ENCODE results near the gene PPFIBP1. TPM values are rescaled to one million over a fixed set of nuclear protein-coding genes. Genes with fewer than 3 reads are reported as not detected.
A peak's percentile ranks its signal among the peaks of the same experiment; 100 is the strongest.
"Not testable (repeated sequence)": the region's sequence is repeated elsewhere in the genome, so short reads cannot be mapped to it uniquely, and the experiment has no call there.

Gene PPFIBP1
- total RNA-seq, 2 experiments from 2014 or later, result 14.9 to 15.6 TPM

GRCh38 chr12:27572486-27573255 lies 48.7 kb downstream of the PPFIBP1 start:
- Mint-ChIP-seq H3K27me3 (no peaks in the 10 kb centered on the region), H3K4me1 (peaks cover 14% of the 10 kb centered on the region), H3K36me3 (ENCODE audit: low read depth) (no peaks in the 10 kb centered on the region), H3K27ac (no peak overlapping the region), H3K9me3 (ENCODE audit: low read depth) (no peaks in the 10 kb centered on the region), H3K4me3 (no peak overlapping the region)
- ATAC-seq (no peak), DNase-seq (no peak)
- CTCF ChIA-PET, result no interaction called here
- intact Hi-C loops (cut with DNase I, micrococcal nuclease), result no loop called here
- POLR2A ChIA-PET, result no interaction called here

- no peak for ATAC-seq
- ChIA-PET CTCF (interaction anchor here (1.2 kb wide), 1 partner anchor 12 kb away, joined by 3 read pairs; no protein-coding TSS in a partner anchor), POLR2A (no interaction called here)
- H3K4me1 Mint-ChIP-seq, result peaks cover 14% of the 10 kb centered on the region
- H3K27ac Mint-ChIP-seq, result no peak overlapping the region
- intact Hi-C loops (cut with DNase I, micrococcal nuclease), result no loop called here
- H3K27me3 Mint-ChIP-seq, result no peaks in the 10 kb centered on the region
- H3K9me3 Mint-ChIP-seq (ENCODE audit: low read depth), result no peaks in the 10 kb centered on the region
- no peaks in the 10 kb centered on the region for H3K36me3 Mint-ChIP-seq (ENCODE audit: low read depth)
- no peak overlapping the region for H3K4me3 Mint-ChIP-seq
- no peak for DNase-seq
These were observed 50.0 kb downstream of the PPFIBP1 start for GRCh38 chr12:27573972-27574371.

DNA sequence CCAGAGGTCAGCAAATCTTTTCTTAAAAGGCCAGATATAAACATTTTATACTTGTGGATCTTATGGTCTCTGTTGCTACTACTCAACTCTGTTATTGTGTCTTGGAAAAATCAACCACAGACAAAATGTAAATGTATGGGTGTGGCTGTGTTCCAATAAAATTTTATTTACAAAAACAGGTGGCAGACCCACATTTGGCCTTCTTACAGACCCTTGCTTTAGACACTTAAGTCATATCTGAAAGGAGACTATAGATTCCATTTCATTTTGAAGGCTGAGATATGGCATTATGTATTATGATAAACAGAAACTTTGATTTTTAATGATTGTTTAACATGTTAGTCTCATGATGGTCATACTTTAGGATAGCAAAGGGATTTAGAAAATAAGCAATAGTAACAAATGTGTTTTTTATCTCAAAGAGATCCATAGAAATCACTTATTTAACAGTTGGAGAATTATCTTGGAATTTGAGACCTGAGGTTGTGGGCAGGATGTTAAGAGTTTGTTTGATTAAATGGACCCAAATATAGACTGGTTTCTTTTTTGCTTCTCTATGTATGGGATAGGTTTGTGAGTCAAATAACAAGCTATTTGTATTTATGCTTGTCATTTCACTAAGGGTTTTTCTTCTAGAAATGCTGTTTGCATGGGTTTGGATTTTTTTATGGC lies 51.2 kb downstream of the PPFIBP1 start:
- ChIA-PET CTCF (no interaction called here), POLR2A (interaction anchor here (0.7 kb wide), 1 partner anchor 283 kb away, joined by 3 read pairs; no protein-coding TSS in a partner anchor)
- intact Hi-C loops (cut with DNase I, micrococcal nuclease), result no loop called here
- no peak for ATAC-seq
- no peak for DNase-seq
- Mint-ChIP-seq H3K9me3 (ENCODE audit: low read depth) (no peaks in the 10 kb centered on the region), H3K27ac (no peak overlapping the region), H3K36me3 (ENCODE audit: low read depth) (no peaks in the 10 kb centered on the region), H3K27me3 (no peaks in the 10 kb centered on the region), H3K4me1 (peaks cover 16% of the 10 kb centered on the region), H3K4me3 (no peak overlapping the region)

DNA sequence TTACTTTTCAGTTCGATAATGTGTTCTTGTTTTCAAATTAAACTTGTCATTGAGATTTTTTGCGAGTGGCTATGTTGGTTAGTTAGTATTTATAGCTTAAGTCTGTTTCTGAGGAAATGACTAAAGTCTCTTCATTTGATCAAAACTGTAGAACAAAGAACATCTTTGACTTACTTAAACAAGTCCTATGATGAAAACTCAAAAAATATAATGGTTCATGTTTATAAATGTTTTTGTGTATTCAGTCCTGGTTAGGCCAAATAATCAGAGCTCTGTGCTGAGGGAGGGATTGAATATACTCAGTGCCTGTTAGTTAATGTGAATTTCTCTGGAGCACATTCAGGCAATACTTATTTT lies 51.7 kb downstream of the PPFIBP1 start:
- Mint-ChIP-seq H3K27me3 (no peaks in the 10 kb centered on the region), H3K9me3 (ENCODE audit: low read depth) (no peaks in the 10 kb centered on the region), H3K4me1 (peaks cover 16% of the 10 kb centered on the region), H3K4me3 (no peak overlapping the region), H3K36me3 (ENCODE audit: low read depth) (no peaks in the 10 kb centered on the region), H3K27ac (no peak overlapping the region)
- intact Hi-C loops (cut with DNase I, micrococcal nuclease), result no loop called here
- CTCF ChIA-PET, result no interaction called here
- ATAC-seq, result no peak
- POLR2A ChIA-PET, result interaction anchor here (0.7 kb wide), 1 partner anchor 283 kb away, joined by 3 read pairs; no protein-coding TSS in a partner anchor
- no peak for DNase-seq

DNA sequence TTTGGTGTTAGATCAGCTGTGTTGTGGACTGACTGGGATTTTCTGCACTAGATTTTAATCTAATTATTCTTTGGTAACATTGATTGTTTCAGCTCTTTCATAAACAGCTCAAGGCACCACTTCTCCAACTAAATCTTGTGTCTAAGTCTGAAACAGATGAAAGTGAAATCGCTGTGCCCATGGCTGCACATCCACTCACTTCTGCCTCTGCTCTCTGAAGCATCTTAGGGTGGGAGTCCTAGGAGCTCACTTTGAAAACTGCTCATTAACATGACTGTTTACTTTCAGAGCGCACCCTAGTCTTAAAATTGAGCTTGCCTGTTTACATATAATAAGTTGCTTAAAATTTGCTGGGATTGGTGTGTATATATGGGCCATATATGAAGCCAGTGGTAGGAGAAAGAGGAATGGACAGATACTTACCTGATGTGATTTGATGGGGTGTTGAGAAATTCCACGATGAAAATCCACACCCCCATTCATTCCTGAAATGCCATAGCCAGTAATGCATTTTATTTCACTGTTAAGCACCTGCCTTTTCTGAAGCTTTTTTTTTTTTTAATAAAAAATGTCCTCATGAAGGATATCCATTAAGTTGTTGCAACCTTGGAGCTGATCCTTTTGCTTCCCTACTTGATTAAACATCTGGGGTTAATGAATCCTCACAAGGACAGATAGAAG lies 52.8 kb downstream of the PPFIBP1 start:
- Mint-ChIP-seq H3K27me3 (no peaks in the 10 kb centered on the region), H3K36me3 (ENCODE audit: low read depth) (no peaks in the 10 kb centered on the region), H3K9me3 (ENCODE audit: low read depth) (no peaks in the 10 kb centered on the region), H3K4me3 (no peak overlapping the region), H3K4me1 (peaks cover 20% of the 10 kb centered on the region), H3K27ac (no peak overlapping the region)
- DNase-seq (no peak), ATAC-seq (no peak)
- ChIA-PET POLR2A (no interaction called here), CTCF (no interaction called here)
- intact Hi-C loops (cut with DNase I, micrococcal nuclease), result no loop called here

- CTCF ChIA-PET, result no interaction called here
- Mint-ChIP-seq H3K4me1 (peaks cover 24% of the 10 kb centered on the region), H3K27me3 (no peaks in the 10 kb centered on the region), H3K27ac (no peak overlapping the region), H3K36me3 (ENCODE audit: low read depth) (no peaks in the 10 kb centered on the region), H3K4me3 (no peak overlapping the region), H3K9me3 (ENCODE audit: low read depth) (no peaks in the 10 kb centered on the region)
- ATAC-seq, result no peak
- intact Hi-C loops (cut with DNase I, micrococcal nuclease), result no loop called here
- POLR2A ChIA-PET, result no interaction called here
- DNase-seq, result no peak
These were observed 53.7 kb downstream of the PPFIBP1 start for GRCh38 chr12:27577688-27578087.

DNA sequence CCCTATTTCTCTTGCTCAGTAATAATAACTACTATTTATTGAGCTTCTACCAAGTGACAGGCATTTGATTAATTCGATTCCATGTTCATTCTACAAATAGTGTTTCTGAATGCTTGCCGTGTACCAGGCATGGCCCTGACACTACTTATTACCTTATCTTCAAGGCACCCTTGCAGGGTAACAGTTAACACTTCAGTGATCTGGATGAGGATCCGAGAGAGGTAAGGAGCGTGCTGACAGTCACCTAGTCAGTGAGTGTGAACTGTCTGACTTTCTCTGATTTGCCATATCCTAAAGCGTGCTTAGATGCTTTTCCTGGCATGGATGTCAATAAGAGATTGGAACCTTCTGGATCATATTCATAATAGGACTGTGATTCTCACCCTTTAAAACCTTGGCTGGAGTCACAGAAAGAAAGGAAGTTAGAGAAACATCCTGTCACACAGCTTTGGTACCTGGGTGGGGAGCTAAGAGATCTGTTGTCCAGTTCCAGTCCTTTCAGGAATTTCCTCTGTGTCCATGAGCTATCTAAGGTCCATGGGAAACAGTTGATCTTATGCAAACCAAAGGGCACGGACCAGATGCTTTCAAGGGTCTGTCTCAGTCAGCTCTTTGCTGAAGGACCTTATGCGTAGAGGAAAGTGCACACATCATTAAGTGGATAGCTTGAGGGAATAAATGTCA lies 54.8 kb downstream of the PPFIBP1 start:
- Mint-ChIP-seq H3K27me3 (no peaks in the 10 kb centered on the region), H3K4me3 (no peak overlapping the region), H3K36me3 (ENCODE audit: low read depth) (no peaks in the 10 kb centered on the region), H3K27ac (no peak overlapping the region), H3K4me1 (peaks cover 18% of the 10 kb centered on the region), H3K9me3 (ENCODE audit: low read depth) (no peaks in the 10 kb centered on the region)
- intact Hi-C loops (cut with DNase I, micrococcal nuclease), result no loop called here
- no peak for ATAC-seq
- ChIA-PET POLR2A (no interaction called here), CTCF (interaction anchor here (0.5 kb wide), 1 partner anchor 241 kb away, joined by 3 read pairs; no protein-coding TSS in a partner anchor)
- no peak for DNase-seq

- Mint-ChIP-seq H3K4me3 (no peak overlapping the region), H3K27me3 (no peaks in the 10 kb centered on the region), H3K9me3 (ENCODE audit: low read depth) (no peaks in the 10 kb centered on the region), H3K27ac (no peak overlapping the region), H3K4me1 (peaks cover 14% of the 10 kb centered on the region), H3K36me3 (ENCODE audit: low read depth) (no peaks in the 10 kb centered on the region)
- POLR2A ChIA-PET, result interaction anchor here (0.7 kb wide), 1 partner anchor 35 kb away, joined by 3 read pairs; no protein-coding TSS in a partner anchor
- ATAC-seq (no peak), DNase-seq (no peak)
- CTCF ChIA-PET, result no interaction called here
- intact Hi-C loops (cut with DNase I, micrococcal nuclease), result no loop called here
These were observed 56.7 kb downstream of the PPFIBP1 start for GRCh38 chr12:27580561-27581330.

DNA sequence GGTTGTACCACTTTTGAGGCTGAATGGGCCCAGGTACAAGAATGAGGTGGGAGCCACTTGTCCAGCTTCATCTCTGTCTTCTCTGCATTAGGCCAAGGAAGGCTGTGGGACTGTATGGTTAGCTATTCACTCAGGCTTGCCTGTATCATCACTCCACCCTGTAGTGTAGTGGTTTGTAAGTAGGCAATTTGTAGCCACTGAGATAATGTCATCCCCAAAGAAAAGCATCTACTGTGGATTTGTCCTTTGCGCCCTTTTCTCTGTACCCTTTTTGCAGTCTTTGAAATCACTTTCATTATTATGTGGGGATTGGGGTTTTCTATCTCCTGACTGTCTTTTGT lies 57.3 kb downstream of the PPFIBP1 start:
- H3K27ac Mint-ChIP-seq; H3K27me3 Mint-ChIP-seq; H3K9me3 Mint-ChIP-seq (ENCODE audit: low read depth); POLR2A ChIA-PET; intact Hi-C loops (cut with DNase I, micrococcal nuclease); H3K4me3 Mint-ChIP-seq; DNase-seq; H3K36me3 Mint-ChIP-seq (ENCODE audit: low read depth); CTCF ChIA-PET: not testable (repeated sequence)
- ATAC-seq, result peak; percentile 30
- H3K4me1 Mint-ChIP-seq, result peaks cover 14% of the 10 kb centered on the region

DNA sequence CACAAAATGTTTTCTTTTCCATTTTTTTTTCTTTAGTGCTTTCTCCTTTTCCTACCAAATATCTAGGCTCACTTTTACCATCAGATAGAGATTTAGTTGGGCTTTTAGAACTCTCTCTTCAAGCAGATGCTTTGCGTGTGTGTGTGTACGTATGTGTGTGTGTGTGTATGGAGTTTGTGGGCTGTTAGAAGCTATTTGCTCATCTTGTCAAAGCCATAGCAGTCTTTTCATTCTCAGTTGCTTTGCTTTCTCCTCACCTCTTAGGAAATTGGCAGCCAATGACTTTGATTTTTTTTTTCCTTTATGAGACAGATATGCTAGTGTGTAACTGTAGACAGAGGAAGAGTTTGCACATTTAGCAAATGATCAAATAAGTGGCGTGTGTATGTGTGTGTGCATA lies 57.8 kb downstream of the PPFIBP1 start:
- peaks cover 14% of the 10 kb centered on the region for H3K4me1 Mint-ChIP-seq
- H3K27ac Mint-ChIP-seq; ATAC-seq; H3K4me3 Mint-ChIP-seq; H3K27me3 Mint-ChIP-seq; DNase-seq; H3K9me3 Mint-ChIP-seq (ENCODE audit: low read depth); H3K36me3 Mint-ChIP-seq (ENCODE audit: low read depth); intact Hi-C loops (cut with DNase I, micrococcal nuclease); CTCF ChIA-PET; POLR2A ChIA-PET: not testable (repeated sequence)

DNA sequence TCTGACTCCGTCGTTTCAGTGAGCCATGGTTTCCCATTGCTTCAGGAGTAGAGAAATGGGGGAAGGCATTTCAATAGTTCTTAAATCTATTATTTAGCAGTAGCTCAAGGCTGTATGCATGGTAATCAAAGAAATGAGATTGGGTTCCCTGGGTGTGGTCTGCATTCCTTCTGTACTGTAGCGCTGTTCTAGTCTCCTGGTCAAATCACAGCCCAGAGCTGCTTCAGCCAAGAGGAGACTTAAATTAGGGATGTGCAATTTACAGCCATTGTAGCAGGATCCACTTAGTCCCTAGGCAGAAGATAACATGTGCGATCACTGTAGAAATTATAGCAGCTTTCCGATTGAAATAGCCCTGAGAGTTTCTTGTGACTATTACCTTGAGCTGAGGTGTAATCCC lies 58.4 kb downstream of the PPFIBP1 start:
- H3K4me1 Mint-ChIP-seq, result peaks cover 14% of the 10 kb centered on the region
- intact Hi-C loops (cut with DNase I, micrococcal nuclease); H3K27me3 Mint-ChIP-seq; H3K4me3 Mint-ChIP-seq; ATAC-seq; H3K36me3 Mint-ChIP-seq (ENCODE audit: low read depth); CTCF ChIA-PET; POLR2A ChIA-PET; DNase-seq; H3K9me3 Mint-ChIP-seq (ENCODE audit: low read depth); H3K27ac Mint-ChIP-seq: not testable (repeated sequence)

Measured in activated CD4-positive, alpha-beta T cell treated with anti-CD3 and anti-CD28 coated beads for 36 hours (primary cell).